Aorta (tissue), 5 donors: ENCODE measurements around the gene PPM1G. TPM values are rescaled to one million over a fixed set of nuclear protein-coding genes. Genes with fewer than 3 reads are reported as not detected.

Experiments used
- ATAC-seq: fragments of 200-7000 bp; cut with Tn5 transposase; one replicate; pipeline ENCODE4 v1.9.1; 2022; ENCODE audit warnings: moderate library complexity; ENCODE audit not compliant: low FRiP score
- DNase-seq, 2 donors: peaks; one replicate each; pipeline ENCODE4 v3.0.0-alpha.2; 2020
- H3K27ac ChIP-seq, 2 donors: one replicate each; pipeline ENCODE4 v1.5.1; 2013; ENCODE audit warnings: low read length in 2 of 2, mild to moderate bottlenecking in 2 of 2, moderate library complexity in 2 of 2, control low read depth in 1 of 2, inconsistent platforms in 1 of 2, low read depth in 1 of 2
- H3K27me3 ChIP-seq, 2 donors: one replicate each; pipeline ENCODE4 v1.6.1; 2013; ENCODE audit warnings: control low read depth in 1 of 2, low read length in 1 of 2, mild to moderate bottlenecking in 1 of 2, moderate library complexity in 1 of 2; ENCODE audit not compliant: insufficient read depth in 2 of 2, control insufficient read depth in 1 of 2
- H3K36me3 ChIP-seq, 2 donors: one replicate each; pipeline ENCODE4 v1.6.1; 2013; ENCODE audit warnings: control low read depth in 1 of 2, low read length in 1 of 2, mild to moderate bottlenecking in 1 of 2; ENCODE audit not compliant: insufficient read depth in 2 of 2, control insufficient read depth in 1 of 2
- H3K4me1 ChIP-seq, 2 donors: one replicate each; pipeline ENCODE4 v1.6.1; 2013; ENCODE audit warnings: low read length in 2 of 2, control low read depth in 1 of 2, mild to moderate bottlenecking in 1 of 2, moderate library complexity in 1 of 2; ENCODE audit not compliant: insufficient read depth in 2 of 2, control insufficient read depth in 1 of 2
- H3K4me3 ChIP-seq, 2 donors: one replicate each; pipeline ENCODE4 v1.5.1; 2013; ENCODE audit warnings: low read length in 2 of 2, control low read depth in 1 of 2, mild to moderate bottlenecking in 1 of 2
- H3K9me3 ChIP-seq: one replicate; pipeline ENCODE4 v1.6.1; 2013; ENCODE audit warnings: mild to moderate bottlenecking, low read length; ENCODE audit not compliant: control insufficient read depth
- WGBS, 2 donors: extraction: QIAGEN DNeasy Blood & Tissue Kit; methylation state at CpG; one replicate each; pipeline ENCODE4 v1.1.7; 2013; 5-methylcytosine and 5-hydroxymethylcytosine counted together
- intact Hi-C, 2 donors: fragments of 100-400 bp; cut with DNase I; formaldehyde crosslinking; loops; one replicate each; pipeline versions ENCODE4 v1.14.2 to v1.15.0; 2022
- long read RNA-seq, 2 donors: library from polyadenylated mRNA; unstranded; transcript quantifications; one replicate each; pipeline ENCODE4 v2.0.0, GENCODE V29; 2020 to 2021
- polyA plus RNA-seq, 2 donors: library from polyadenylated mRNA; stranded (reverse); fragments of 200-250 nt; gene quantifications; one replicate each; pipeline ENCODE4 v1.2.3, GENCODE V29; 2013
- total RNA-seq, 2 donors: library from RNA; stranded (reverse); fragmentation: NEBNext Ultra II Directional; extraction: Animal tissue kit (Norgen Biotek cat#: 25700); gene quantifications; one replicate each; pipeline ENCODE4 v1.2.1, GENCODE V29; 2021
- donor health status: healthy with polysubstance abuse.
- donor health status: Bipolar disorder and iron deficiency.
- donor health status: DM: no; HTN: no; CAD: no.
- donor health status: DM: no; HTN: no; CAD: no.
- donor health status: DM: yes; HTN: yes; CAD: no.

The PPM1G gene
- 10 to 100 TPM; 39.5 to 42.7 TPM for total RNA-seq
- polyA plus RNA-seq = 10 to 100 TPM; 37.3 to 40.7 TPM
- long read RNA-seq, donor 1, transcript PPM1G-201 (10 exons, 2,311 nt) = major isoform, 426 of 497 reads
- long read RNA-seq, donor 1, partial matches to known transcripts = 43 of 497 reads
- long read RNA-seq, donor 1, other reads (novel, unspliced or antisense) = 28 of 497 reads
- long read RNA-seq, donor 2, transcript PPM1G-201 (10 exons, 2,311 nt) = major isoform, 15 of 30 reads
- long read RNA-seq, donor 2, partial matches to known transcripts = 13 of 30 reads
- long read RNA-seq, donor 2, other reads (novel, unspliced or antisense) = 2 of 30 reads

- Histone ChIP-seq H3K36me3 (no peaks in the 10 kb centered on the region), H3K9me3 (no peaks in the 10 kb centered on the region), H3K4me3 (peak within 1 kb of the TSS; percentile 48 to 86), H3K27me3 (no peaks in the 10 kb centered on the region), H3K4me1 (peaks cover 0 to 3% of the 10 kb centered on the region in 2 donors), H3K27ac (peak within 1 kb of the TSS in 1 of 2 donors; percentile 36)
- ATAC-seq (peak; percentile 99), DNase-seq (peak; percentile 96 to 99)
- intact Hi-C loops = loop anchor here (1.0 to 5.0 kb wide), 4 partner anchors 19 to 37 kb away; partner anchors contain the start of genes NRBP1 (in 2 of the 2), EIF2B4 (in 1 of the 2), SNX17 (in 1 of the 2) and ZNF513 (in 1 of the 2)
- WGBS, 2 donors = 0% methylated on average over 78 to 82 of the region's 82 CpGs
Measured at GRCh38 chr2:27409321-27410073, at the start of gene PPM1G. Gene PPM1G, minus strand, starts transcription at chr2:27409591. Its CDS starts 169 bp downstream, at chr2:27409422.

- H3K4me1 ChIP-seq = no peaks in the 10 kb centered on the region
- H3K27me3 ChIP-seq = no peaks in the 10 kb centered on the region
- no peaks in the 10 kb centered on the region for H3K9me3 ChIP-seq
- H3K36me3 ChIP-seq = peaks cover 9 to 10% of the 10 kb centered on the region in 2 donors
- WGBS, 2 donors = 88 to 90% methylated on average over 7 of the region's 7 CpGs
- DNase-seq = no peak
- ATAC-seq = no peak
- no peak overlapping the region for H3K27ac ChIP-seq
- no peak overlapping the region for H3K4me3 ChIP-seq
- intact Hi-C loops = no loop called here
Measured at GRCh38 chr2:27453968-27454367, 44.6 kb upstream of the PPM1G start.

- no peaks in the 10 kb centered on the region for H3K27me3 ChIP-seq
- H3K27ac ChIP-seq = no peak overlapping the region
- ATAC-seq (no peak), DNase-seq (no peak)
- no peak overlapping the region for H3K4me3 ChIP-seq
- H3K36me3 ChIP-seq = peaks cover 5 to 9% of the 10 kb centered on the region in 2 donors
- H3K4me1 ChIP-seq = no peaks in the 10 kb centered on the region
- no peaks in the 10 kb centered on the region for H3K9me3 ChIP-seq
- intact Hi-C loops = no loop called here
- 41 to 60% methylated on average over 1 of the region's 1 CpG for WGBS, 2 donors
Measured at GRCh38 chr2:27451095-27451494, 41.7 kb upstream of the PPM1G start.

- ATAC-seq (no peak), DNase-seq (no peak)
- H3K27ac ChIP-seq = no peak overlapping the region
- H3K27me3 ChIP-seq = no peaks in the 10 kb centered on the region
- H3K4me1 ChIP-seq = no peaks in the 10 kb centered on the region
- 57 to 80% methylated on average over 3 of the region's 3 CpGs for WGBS, 2 donors
- H3K9me3 ChIP-seq = no peaks in the 10 kb centered on the region
- peaks cover 4 to 5% of the 10 kb centered on the region in 2 donors for H3K36me3 ChIP-seq
- no peak overlapping the region for H3K4me3 ChIP-seq
- intact Hi-C loops = no loop called here
Measured at GRCh38 chr2:27448381-27448780, 39.0 kb upstream of the PPM1G start.

GRCh38 chr2:27446057-27446456 lies 36.7 kb upstream of the PPM1G start:
- no peaks in the 10 kb centered on the region for H3K4me1 ChIP-seq
- H3K9me3 ChIP-seq = no peaks in the 10 kb centered on the region
- ATAC-seq (no peak), DNase-seq (no peak)
- H3K27ac ChIP-seq = no peak overlapping the region
- 86 to 89% methylated on average over 3 of the region's 3 CpGs for WGBS, 2 donors
- intact Hi-C loops = no loop called here
- peaks cover 5 to 6% of the 10 kb centered on the region in 2 donors for H3K36me3 ChIP-seq
- H3K27me3 ChIP-seq = no peaks in the 10 kb centered on the region
- H3K4me3 ChIP-seq = no peak overlapping the region

- Histone ChIP-seq H3K4me3 (no peak overlapping the region), H3K9me3 (no peaks in the 10 kb centered on the region), H3K27ac (no peak overlapping the region), H3K27me3 (no peaks in the 10 kb centered on the region), H3K36me3 (peaks cover 5 to 9% of the 10 kb centered on the region in 2 donors), H3K4me1 (no peaks in the 10 kb centered on the region)
- ATAC-seq (no peak), DNase-seq (no peak)
- 90% methylated on average over 8 of the region's 8 CpGs for WGBS, 2 donors
- intact Hi-C loops = no loop called here
Measured at GRCh38 chr2:27445615-27446014, 36.2 kb upstream of the PPM1G start.

GRCh38 chr2:27445155-27445554 lies 35.8 kb upstream of the PPM1G start:
- intact Hi-C loops = no loop called here
- Histone ChIP-seq H3K4me3 (no peak overlapping the region), H3K36me3 (peaks cover 5 to 11% of the 10 kb centered on the region in 2 donors), H3K4me1 (no peaks in the 10 kb centered on the region), H3K9me3 (no peaks in the 10 kb centered on the region), H3K27me3 (no peaks in the 10 kb centered on the region), H3K27ac (no peak overlapping the region)
- no peak for DNase-seq
- WGBS, 2 donors = 90% methylated on average over 8 of the region's 8 CpGs
- no peak for ATAC-seq

GRCh38 chr2:27442920-27443282 lies 33.5 kb upstream of the PPM1G start:
- Histone ChIP-seq H3K27ac (peak overlapping the region in 1 of 2 donors; percentile 16), H3K4me1 (no peaks in the 10 kb centered on the region), H3K36me3 (peaks cover 0 to 9% of the 10 kb centered on the region in 2 donors), H3K4me3 (no peak overlapping the region), H3K27me3 (no peaks in the 10 kb centered on the region), H3K9me3 (no peaks in the 10 kb centered on the region)
- 72 to 73% methylated on average over 6 of the region's 6 CpGs for WGBS, 2 donors
- intact Hi-C loops = no loop called here
- DNase-seq (no peak), ATAC-seq (no peak)
